HG02840 (cell line): Measurements from ENCODE around the gene SLC39A10.

Experiments used
- ATAC-seq: cut with Tn5 transposase; IDR thresholded peaks from one replicate; pipeline ENCODE4 v1.9.1; 2021; ENCODE audit warnings: mild to moderate bottlenecking, moderate library complexity, moderate number of reproducible peaks; ENCODE audit not compliant: unreplicated experiment, low FRiP score

Gene SLC39A10

GRCh38 chr2:195656859-195657633, at the start of gene SLC39A10:
TSS of gene SLC39A10 (plus strand) at chr2:195657226. CDS start at chr2:195680043, 22,817 bp downstream.
- peak; percentile 79 for ATAC-seq

GRCh38 chr2:195608768-195609454, 48.1 kb upstream of the SLC39A10 start:
- ATAC-seq: no peak

GRCh38 chr2:195610717-195611116, 46.3 kb upstream of the SLC39A10 start:
- ATAC-seq: no peak

GRCh38 chr2:195612611-195613495, 44.2 kb upstream of the SLC39A10 start:
- no peak for ATAC-seq

- no peak for ATAC-seq
Observed at GRCh38 chr2:195613922-195614321, 43.1 kb upstream of the SLC39A10 start.

- ATAC-seq: no peak
Observed at GRCh38 chr2:195619590-195619989, 37.4 kb upstream of the SLC39A10 start.

- no peak for ATAC-seq
Observed at GRCh38 chr2:195620501-195620900, 36.5 kb upstream of the SLC39A10 start.

GRCh38 chr2:195622966-195623365, 34.1 kb upstream of the SLC39A10 start:
- no peak for ATAC-seq

- ATAC-seq: no peak
Observed at GRCh38 chr2:195626507-195626906, 30.5 kb upstream of the SLC39A10 start.

GRCh38 chr2:195628666-195629065, 28.4 kb upstream of the SLC39A10 start:
- no peak for ATAC-seq

GRCh38 chr2:195632856-195633572, 24.0 kb upstream of the SLC39A10 start:
- no peak for ATAC-seq

- ATAC-seq: no peak
Observed at GRCh38 chr2:195633573-195633870, 23.5 kb upstream of the SLC39A10 start.

GRCh38 chr2:195633974-195634373, 23.1 kb upstream of the SLC39A10 start:
- ATAC-seq: no peak

GRCh38 chr2:195636890-195637289, 20.1 kb upstream of the SLC39A10 start:
- no peak for ATAC-seq

GRCh38 chr2:195638750-195639149, 18.3 kb upstream of the SLC39A10 start:
- ATAC-seq: no peak

GRCh38 chr2:195639238-195639858, 17.7 kb upstream of the SLC39A10 start:
- no peak for ATAC-seq

GRCh38 chr2:195639959-195640358, 17.1 kb upstream of the SLC39A10 start:
- ATAC-seq: no peak

- no peak for ATAC-seq
Observed at GRCh38 chr2:195642027-195642678, 14.9 kb upstream of the SLC39A10 start.

GRCh38 chr2:195642679-195643068, 14.4 kb upstream of the SLC39A10 start:
- no peak for ATAC-seq
